Liver (tissue), 9 donors: ENCODE data around the gene ESRRB. TPM values are rescaled to one million over a fixed set of nuclear protein-coding genes. Genes with fewer than 3 reads are reported as not detected.

Source experiments
- DNase-seq: peaks from one replicate; pipeline ENCODE4 v3.0.0-alpha.2; 2017; ENCODE audit warnings: low spot score
- H3K27ac ChIP-seq, 2 donors: one replicate each; pipeline ENCODE4 v1.7.0; 2013; ENCODE audit warnings: inconsistent platforms in 2 of 2, low read length in 2 of 2, control low read depth in 1 of 2, low read depth in 1 of 2, mild to moderate bottlenecking in 1 of 2
- H3K27me3 ChIP-seq, 4 donors: one replicate each; pipeline versions ENCODE4 v1.6.1 to v1.7.0; 2013; ENCODE audit warnings: low read length in 3 of 4, inconsistent platforms in 1 of 4, mild to moderate bottlenecking in 1 of 4, moderate library complexity in 1 of 4; ENCODE audit not compliant: control insufficient read depth in 4 of 4, insufficient read depth in 4 of 4
- H3K36me3 ChIP-seq, 4 donors: one replicate each; pipeline versions ENCODE4 v1.6.1 to v1.7.0; 2013; ENCODE audit warnings: low read length in 3 of 4, mild to moderate bottlenecking in 3 of 4, low read depth in 1 of 4, moderate library complexity in 1 of 4; ENCODE audit not compliant: control insufficient read depth in 4 of 4, insufficient read depth in 3 of 4
- H3K4me1 ChIP-seq, 4 donors: one replicate each; pipeline versions ENCODE4 v1.6.1 to v1.7.0; 2013; ENCODE audit warnings: low read length in 3 of 4, mild to moderate bottlenecking in 3 of 4, moderate library complexity in 1 of 4; ENCODE audit not compliant: control insufficient read depth in 4 of 4, insufficient read depth in 4 of 4
- H3K4me3 ChIP-seq, 3 donors: one replicate each; pipeline versions ENCODE4 v1.6.1 to v1.7.0; 2013; ENCODE audit warnings: low read length in 3 of 3, control low read depth in 1 of 3, low read depth in 1 of 3, mild to moderate bottlenecking in 1 of 3
- H3K9ac ChIP-seq, 2 donors: one replicate each; pipeline ENCODE4 v1.7.0; 2013; ENCODE audit warnings: low read length in 2 of 2, mild to moderate bottlenecking in 2 of 2, moderate library complexity in 2 of 2, control low read depth in 1 of 2, low read depth in 1 of 2
- H3K9me3 ChIP-seq, 4 donors: one replicate each; pipeline versions ENCODE4 v1.6.1 to v1.7.0; 2013; ENCODE audit warnings: low read length in 3 of 4; ENCODE audit not compliant: control insufficient read depth in 4 of 4
- EGR1 ChIP-seq, 2 donors: IDR thresholded peaks; 2 replicates each; pipeline ENCODE4 v1.6.1; 2016 to 2018; ENCODE audit warnings: antibody characterized with exemption in 2 of 2, low read depth in 2 of 2
- FOXA1 ChIP-seq: IDR thresholded peaks from 2 replicates; pipeline ENCODE4 v1.6.1; 2016; ENCODE audit warnings: antibody characterized with exemption
- GABPA ChIP-seq, 2 donors: IDR thresholded peaks in 1 of 2; conservative IDR thresholded peaks in 1 of 2; 2 replicates each; pipeline ENCODE4 v1.6.1; 2016; ENCODE audit warnings: antibody characterized with exemption in 2 of 2, mild to moderate bottlenecking in 1 of 2, moderate library complexity in 1 of 2
- HNF4A ChIP-seq, 2 donors: conservative IDR thresholded peaks; 2 replicates each; pipeline ENCODE4 v1.6.1; 2016; ENCODE audit warnings: antibody characterized with exemption in 2 of 2, mild to moderate bottlenecking in 2 of 2
- NR2F2 ChIP-seq: IDR thresholded peaks from 2 replicates; pipeline ENCODE4 v1.6.1; 2016; ENCODE audit warnings: antibody characterized with exemption
- TAF1 ChIP-seq: conservative IDR thresholded peaks from 2 replicates; pipeline ENCODE4 v1.6.1; 2016; ENCODE audit warnings: antibody characterized with exemption, mild to moderate bottlenecking
- YY1 ChIP-seq: IDR thresholded peaks from 2 replicates; pipeline ENCODE4 v1.6.1; 2016; ENCODE audit warnings: antibody characterized with exemption, mild to moderate bottlenecking
- WGBS: extraction: QIAGEN DNeasy Blood & Tissue Kit; methylation state at CpG from one replicate; pipeline ENCODE4 v1.1.7; 2013; 5-methylcytosine and 5-hydroxymethylcytosine counted together
- polyA plus RNA-seq, 2 donors: library from polyadenylated mRNA; stranded (reverse) in 1 of 2; unstranded in 1 of 2; fragments of 200-250 nt in 1 of 2; fragments of >200 nt in 1 of 2; fragmentation: Nextera tagmentation in 1 of 2; extraction: Ambion mirVana in 1 of 2; gene quantifications; one replicate each; pipeline versions ENCODE4 v1.2.1 to v1.2.3, GENCODE V29; 2013 to 2015
- total RNA-seq, 2 donors: library from RNA; depleted of rRNA; stranded (reverse); fragments of >200 nt; gene quantifications; one replicate each; pipeline ENCODE4 v1.2.3, GENCODE V29; 2014
- TF ChIP-seq, protein P1 (sequence below): IDR thresholded peaks from 2 replicates; pipeline ENCODE4 v1.6.1; 2016; ENCODE audit warnings: antibody characterized with exemption
- TF ChIP-seq, protein P2 (sequence below): IDR thresholded peaks from 2 replicates; pipeline ENCODE4 v1.6.1; 2016; ENCODE audit warnings: antibody characterized with exemption, mild to moderate bottlenecking
- TF ChIP-seq, protein P3 (sequence below): fragments of 150-350 bp; IDR thresholded peaks from 2 replicates; pipeline ENCODE4 v1.5.1; 2017; ENCODE audit warnings: improper control_type of control experiment, low read depth, low read length; ENCODE audit not compliant: missing input control
- donor health status: healthy.
- donor health status: healthy.
- donor health status: healthy.
- donor health status: healthy.
- donor health status: healthy.

The ESRRB gene
- total and polyA plus RNA-seq, 4 donors = 0.08 to 0.21 (median 0.11) TPM

DNA sequence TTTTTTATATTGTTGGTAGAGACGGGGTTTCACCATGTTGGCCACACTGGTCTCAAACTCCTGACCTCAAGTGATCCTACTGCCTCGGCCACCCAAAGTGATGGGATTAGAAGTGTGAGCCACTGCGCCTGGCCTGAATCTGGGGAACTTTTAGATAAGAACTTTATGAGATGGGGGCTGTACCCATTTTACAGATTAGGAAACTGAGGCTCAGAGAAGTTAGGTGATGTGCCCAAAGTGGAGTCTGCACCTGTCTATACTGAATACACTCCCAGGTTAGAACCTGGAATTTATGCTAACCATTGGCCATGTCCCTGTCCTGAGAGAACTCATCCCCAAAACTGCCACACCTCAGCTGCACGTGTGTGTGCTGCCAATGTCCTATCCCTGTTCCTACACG, 81.9 kb downstream of the ESRRB start:
- TF ChIP-seq GABPA (IDR thresholded peaks at IDR 0.05 in 1 of 2, conservative IDR thresholded peaks at IDR 0.05 in 1 of 2) (no peak), EGR1 (IDR thresholded peaks at IDR 0.05; ENCODE audit: low read depth in 2 of 2) (no peak), FOXA1 (no peak)
- TF ChIP-seq, protein P1, sequence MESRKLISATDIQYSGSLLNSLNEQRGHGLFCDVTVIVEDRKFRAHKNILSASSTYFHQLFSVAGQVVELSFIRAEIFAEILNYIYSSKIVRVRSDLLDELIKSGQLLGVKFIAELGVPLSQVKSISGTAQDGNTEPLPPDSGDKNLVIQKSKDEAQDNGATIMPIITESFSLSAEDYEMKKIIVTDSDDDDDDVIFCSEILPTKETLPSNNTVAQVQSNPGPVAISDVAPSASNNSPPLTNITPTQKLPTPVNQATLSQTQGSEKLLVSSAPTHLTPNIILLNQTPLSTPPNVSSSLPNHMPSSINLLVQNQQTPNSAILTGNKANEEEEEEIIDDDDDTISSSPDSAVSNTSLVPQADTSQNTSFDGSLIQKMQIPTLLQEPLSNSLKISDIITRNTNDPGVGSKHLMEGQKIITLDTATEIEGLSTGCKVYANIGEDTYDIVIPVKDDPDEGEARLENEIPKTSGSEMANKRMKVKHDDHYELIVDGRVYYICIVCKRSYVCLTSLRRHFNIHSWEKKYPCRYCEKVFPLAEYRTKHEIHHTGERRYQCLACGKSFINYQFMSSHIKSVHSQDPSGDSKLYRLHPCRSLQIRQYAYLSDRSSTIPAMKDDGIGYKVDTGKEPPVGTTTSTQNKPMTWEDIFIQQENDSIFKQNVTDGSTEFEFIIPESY = no peak
- no peaks in the 10 kb centered on the region for H3K4me1 ChIP-seq
- no peak overlapping the region for H3K27ac ChIP-seq
- no peaks in the 10 kb centered on the region for H3K36me3 ChIP-seq
- H3K9ac ChIP-seq = no peak overlapping the region
- no peak overlapping the region for H3K4me3 ChIP-seq
- no peaks in the 10 kb centered on the region for H3K27me3 ChIP-seq
- WGBS = 84% methylated on average over 5 of the region's 5 CpGs
- H3K9me3 ChIP-seq = no peaks in the 10 kb centered on the region
- DNase-seq = no peak

DNA sequence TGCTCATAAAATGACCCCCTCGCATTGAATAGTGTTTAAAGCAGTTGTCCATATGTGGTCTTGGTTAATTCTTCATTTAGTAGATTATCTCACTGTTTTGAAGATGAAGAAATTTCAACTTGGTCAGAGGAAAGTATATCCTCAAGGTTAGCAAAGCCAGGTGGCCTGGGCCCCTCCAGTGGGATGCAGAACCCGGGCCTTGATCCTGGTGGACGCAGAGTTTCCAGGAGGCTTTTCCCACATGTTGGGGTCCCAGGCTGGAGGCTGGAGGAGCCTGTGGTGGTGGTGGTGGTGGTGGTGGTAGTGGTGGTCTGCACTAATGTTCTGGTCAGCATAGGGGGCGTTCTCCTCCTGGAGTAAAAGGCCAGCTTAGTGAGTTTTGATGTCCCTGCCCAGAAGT, 85.9 kb downstream of the ESRRB start:
- Histone ChIP-seq H3K9ac (no peak overlapping the region), H3K9me3 (no peaks in the 10 kb centered on the region), H3K36me3 (no peaks in the 10 kb centered on the region), H3K27me3 (no peaks in the 10 kb centered on the region), H3K4me3 (no peak overlapping the region), H3K4me1 (no peaks in the 10 kb centered on the region), H3K27ac (no peak overlapping the region)
- DNase-seq = no peak
- 97% methylated on average over 4 of the region's 4 CpGs for WGBS
- TF ChIP-seq GABPA (IDR thresholded peaks at IDR 0.05 in 1 of 2, conservative IDR thresholded peaks at IDR 0.05 in 1 of 2) (no peak), NR2F2 (no peak), TAF1 (no peak), YY1 (no peak), HNF4A (conservative IDR thresholded peaks at IDR 0.05) (no peak)
- TF ChIP-seq, protein P2, sequence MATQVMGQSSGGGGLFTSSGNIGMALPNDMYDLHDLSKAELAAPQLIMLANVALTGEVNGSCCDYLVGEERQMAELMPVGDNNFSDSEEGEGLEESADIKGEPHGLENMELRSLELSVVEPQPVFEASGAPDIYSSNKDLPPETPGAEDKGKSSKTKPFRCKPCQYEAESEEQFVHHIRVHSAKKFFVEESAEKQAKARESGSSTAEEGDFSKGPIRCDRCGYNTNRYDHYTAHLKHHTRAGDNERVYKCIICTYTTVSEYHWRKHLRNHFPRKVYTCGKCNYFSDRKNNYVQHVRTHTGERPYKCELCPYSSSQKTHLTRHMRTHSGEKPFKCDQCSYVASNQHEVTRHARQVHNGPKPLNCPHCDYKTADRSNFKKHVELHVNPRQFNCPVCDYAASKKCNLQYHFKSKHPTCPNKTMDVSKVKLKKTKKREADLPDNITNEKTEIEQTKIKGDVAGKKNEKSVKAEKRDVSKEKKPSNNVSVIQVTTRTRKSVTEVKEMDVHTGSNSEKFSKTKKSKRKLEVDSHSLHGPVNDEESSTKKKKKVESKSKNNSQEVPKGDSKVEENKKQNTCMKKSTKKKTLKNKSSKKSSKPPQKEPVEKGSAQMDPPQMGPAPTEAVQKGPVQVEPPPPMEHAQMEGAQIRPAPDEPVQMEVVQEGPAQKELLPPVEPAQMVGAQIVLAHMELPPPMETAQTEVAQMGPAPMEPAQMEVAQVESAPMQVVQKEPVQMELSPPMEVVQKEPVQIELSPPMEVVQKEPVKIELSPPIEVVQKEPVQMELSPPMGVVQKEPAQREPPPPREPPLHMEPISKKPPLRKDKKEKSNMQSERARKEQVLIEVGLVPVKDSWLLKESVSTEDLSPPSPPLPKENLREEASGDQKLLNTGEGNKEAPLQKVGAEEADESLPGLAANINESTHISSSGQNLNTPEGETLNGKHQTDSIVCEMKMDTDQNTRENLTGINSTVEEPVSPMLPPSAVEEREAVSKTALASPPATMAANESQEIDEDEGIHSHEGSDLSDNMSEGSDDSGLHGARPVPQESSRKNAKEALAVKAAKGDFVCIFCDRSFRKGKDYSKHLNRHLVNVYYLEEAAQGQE = no peak
- TF ChIP-seq, protein P3, sequence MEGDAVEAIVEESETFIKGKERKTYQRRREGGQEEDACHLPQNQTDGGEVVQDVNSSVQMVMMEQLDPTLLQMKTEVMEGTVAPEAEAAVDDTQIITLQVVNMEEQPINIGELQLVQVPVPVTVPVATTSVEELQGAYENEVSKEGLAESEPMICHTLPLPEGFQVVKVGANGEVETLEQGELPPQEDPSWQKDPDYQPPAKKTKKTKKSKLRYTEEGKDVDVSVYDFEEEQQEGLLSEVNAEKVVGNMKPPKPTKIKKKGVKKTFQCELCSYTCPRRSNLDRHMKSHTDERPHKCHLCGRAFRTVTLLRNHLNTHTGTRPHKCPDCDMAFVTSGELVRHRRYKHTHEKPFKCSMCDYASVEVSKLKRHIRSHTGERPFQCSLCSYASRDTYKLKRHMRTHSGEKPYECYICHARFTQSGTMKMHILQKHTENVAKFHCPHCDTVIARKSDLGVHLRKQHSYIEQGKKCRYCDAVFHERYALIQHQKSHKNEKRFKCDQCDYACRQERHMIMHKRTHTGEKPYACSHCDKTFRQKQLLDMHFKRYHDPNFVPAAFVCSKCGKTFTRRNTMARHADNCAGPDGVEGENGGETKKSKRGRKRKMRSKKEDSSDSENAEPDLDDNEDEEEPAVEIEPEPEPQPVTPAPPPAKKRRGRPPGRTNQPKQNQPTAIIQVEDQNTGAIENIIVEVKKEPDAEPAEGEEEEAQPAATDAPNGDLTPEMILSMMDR = no peak
- TF ChIP-seq, protein P1 = no peak
